Stomach (tissue), 4 donors: ENCODE data around the gene TMEM198.

Experiments used
- POLR2AphosphoS5 ChIP-seq, 3 donors: sonication (generic); formaldehyde crosslinking; IDR thresholded peaks; one replicate each; pipeline ENCODE4 v1.6.1; 2016; ENCODE audit warnings: antibody characterized with exemption in 3 of 3
- TF ChIP-seq, protein P1 (sequence below), 7 experiments: fragments of 450-650 bp in 4 of 7; fragments of 200-600 bp in 3 of 7; sonication (generic) in 3 of 7; IDR thresholded peaks; one replicate each; pipeline ENCODE4 v1.5.1; 2016 to 2019; ENCODE audit warnings: antibody characterized with exemption in 7 of 7, control low read depth in 2 of 7, mild to moderate bottlenecking in 1 of 7

DNA sequence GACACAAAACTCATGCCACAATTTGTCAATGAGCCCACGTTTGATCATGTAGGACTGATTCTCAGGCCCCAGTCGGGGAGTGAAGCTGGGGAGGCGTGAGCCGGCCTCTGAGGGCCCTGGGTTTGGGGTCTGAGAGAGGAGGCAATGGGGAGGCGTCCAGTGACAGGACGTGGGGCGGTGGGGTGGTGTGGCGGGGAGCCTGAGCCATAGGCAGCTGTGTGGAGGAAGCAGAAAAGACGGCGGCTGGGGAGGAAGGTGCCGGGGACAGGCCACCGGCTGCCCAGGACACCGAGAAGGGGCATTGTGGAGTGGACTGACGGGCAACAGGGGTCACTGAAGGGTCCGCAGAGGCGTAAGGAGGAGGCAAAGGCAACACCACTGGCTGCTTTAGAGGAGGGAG, 7.4 kb upstream of the TMEM198 start:
- TF ChIP-seq, protein P1, sequence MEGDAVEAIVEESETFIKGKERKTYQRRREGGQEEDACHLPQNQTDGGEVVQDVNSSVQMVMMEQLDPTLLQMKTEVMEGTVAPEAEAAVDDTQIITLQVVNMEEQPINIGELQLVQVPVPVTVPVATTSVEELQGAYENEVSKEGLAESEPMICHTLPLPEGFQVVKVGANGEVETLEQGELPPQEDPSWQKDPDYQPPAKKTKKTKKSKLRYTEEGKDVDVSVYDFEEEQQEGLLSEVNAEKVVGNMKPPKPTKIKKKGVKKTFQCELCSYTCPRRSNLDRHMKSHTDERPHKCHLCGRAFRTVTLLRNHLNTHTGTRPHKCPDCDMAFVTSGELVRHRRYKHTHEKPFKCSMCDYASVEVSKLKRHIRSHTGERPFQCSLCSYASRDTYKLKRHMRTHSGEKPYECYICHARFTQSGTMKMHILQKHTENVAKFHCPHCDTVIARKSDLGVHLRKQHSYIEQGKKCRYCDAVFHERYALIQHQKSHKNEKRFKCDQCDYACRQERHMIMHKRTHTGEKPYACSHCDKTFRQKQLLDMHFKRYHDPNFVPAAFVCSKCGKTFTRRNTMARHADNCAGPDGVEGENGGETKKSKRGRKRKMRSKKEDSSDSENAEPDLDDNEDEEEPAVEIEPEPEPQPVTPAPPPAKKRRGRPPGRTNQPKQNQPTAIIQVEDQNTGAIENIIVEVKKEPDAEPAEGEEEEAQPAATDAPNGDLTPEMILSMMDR (IDR thresholded peaks at IDR 0.05): no peak
- no peak for TF ChIP-seq POLR2AphosphoS5 (IDR thresholded peaks at IDR 0.05)
